GM12878 (cell line): ENCODE measurements around the gene IRAK3. TPM values are rescaled to one million over a fixed set of nuclear protein-coding genes. Genes with fewer than 3 reads are reported as not detected.

Experiments used
- ATAC-seq: fragments of 200-7000 bp; cut with Tn5 transposase; 3 replicates; pipeline ENCODE4 v1.9.1; 2020; ENCODE audit warnings: mild to moderate bottlenecking, moderate library complexity
- BruUV-seq: library from RNA; stranded (reverse); fragments of 400-500 nt; replicated peaks from 2 replicates; lab custom pipeline; 2021; lab: Mats Ljungman, UMichigan
- CTCF ChIA-PET: fragments of 300-600 bp; sonication (Branson Sonifier 250); formaldehyde crosslinking; extraction: SDS; loops from one replicate; lab custom pipeline; 2021; ENCODE audit warnings: inconsistent platforms; lab: Yijun Ruan, JAX
- POLR2A ChIA-PET: fragments of 350-600 bp; formaldehyde crosslinking; extraction: SDS; loops from one replicate; lab custom pipeline; 2021; ENCODE audit warnings: inconsistent platforms; lab: Charles Lee
- RAD21 ChIA-PET: fragments of 300-600 bp; sonication (Branson Sonifier 250); formaldehyde crosslinking; loops from one replicate; lab custom pipeline; 2023; ENCODE audit warnings: antibody characterized with exemption; ENCODE audit not compliant: unreplicated experiment; lab: Charles Lee
- SMC1A ChIA-PET: fragments of 300-600 bp; sonication (Branson Sonifier 250); formaldehyde crosslinking; loops from one replicate; lab custom pipeline; 2023; ENCODE audit not compliant: unreplicated experiment, uncharacterized antibody; lab: Charles Lee
- DNase-seq: peaks from one replicate; pipeline ENCODE4 v3.0.0-alpha.2; 2011; ENCODE audit warnings: low read depth, low spot score
- FAIRE-seq: peaks from 3 replicates; lab custom pipeline; 2011; peaks lifted over from hg19 to GRCh38; lab: Jason Lieb, UNC
- H2AFZ ChIP-seq: 2 replicates; pipeline ENCODE4 v1.6.0; 2011; ENCODE audit warnings: low read depth, low read length, control low read depth; ENCODE audit not compliant: control insufficient read depth
- H3K27ac ChIP-seq: 2 replicates; pipeline ENCODE4 v1.5.1; 2011; ENCODE audit warnings: control low read depth; ENCODE audit not compliant: control insufficient read depth, insufficient read depth
- H3K27me3 ChIP-seq, 2 experiments: replicated peaks in 1 of 2; 2 replicates each; pipeline versions ENCODE4 v1.6.0 to v1.6.1; 2011; ENCODE audit warnings: low read length in 1 of 2; ENCODE audit not compliant: control insufficient read depth in 2 of 2, insufficient read depth in 2 of 2
- H3K36me3 ChIP-seq, 2 experiments: 2 replicates each; pipeline ENCODE4 v1.5.1; 2011; ENCODE audit warnings: low read length in 1 of 2; ENCODE audit not compliant: control insufficient read depth in 2 of 2, insufficient read depth in 2 of 2
- H3K4me1 ChIP-seq: 2 replicates; pipeline ENCODE4 v1.6.1; 2011; ENCODE audit warnings: mild to moderate bottlenecking, low read length, moderate library complexity, mixed read lengths; ENCODE audit not compliant: control insufficient read depth, insufficient read depth
- H3K4me2 ChIP-seq: 2 replicates; pipeline ENCODE4 v1.6.0; 2011; ENCODE audit warnings: control low read depth; ENCODE audit not compliant: control insufficient read depth, insufficient read depth
- H3K4me3 ChIP-seq: fragments of 200-600 bp; sonication (generic); 2 replicates; pipeline ENCODE4 v1.5.1; 2016
- H3K79me2 ChIP-seq: 2 replicates; pipeline ENCODE4 v1.6.0; 2011; ENCODE audit warnings: low read length; ENCODE audit not compliant: control insufficient read depth, insufficient read depth
- H3K9ac ChIP-seq: 2 replicates; pipeline ENCODE4 v1.8.0; 2011; ENCODE audit warnings: low read length, control low read depth, mixed read lengths; ENCODE audit not compliant: control insufficient read depth, insufficient read depth
- H3K9me3 ChIP-seq: replicated peaks from 3 replicates; pipeline ENCODE4 v1.5.1; 2011; ENCODE audit warnings: mild to moderate bottlenecking, low read length; ENCODE audit not compliant: control insufficient read depth, insufficient read depth
- H4K20me1 ChIP-seq: 2 replicates; pipeline ENCODE4 v1.6.0; 2011; ENCODE audit not compliant: control insufficient read depth, insufficient read depth
- ATF7 ChIP-seq: fragments of 450-650 bp; IDR thresholded peaks from 2 replicates; pipeline ENCODE4 v1.6.1; 2016; ENCODE audit warnings: low read depth, mild to moderate bottlenecking
- CBFB ChIP-seq: IDR thresholded peaks from 2 replicates; pipeline ENCODE4 v1.6.1; 2016; ENCODE audit warnings: antibody characterized with exemption, low read depth
- CBX5 ChIP-seq: sonication (generic); IDR thresholded peaks from 2 replicates; pipeline ENCODE4 v1.6.1; 2016; ENCODE audit warnings: low read depth, moderate library complexity, mild to moderate bottlenecking, inconsistent platforms
- CHD2 ChIP-seq: IDR thresholded peaks from 2 replicates; pipeline ENCODE4 v1.6.1; 2011; ENCODE audit warnings: low read depth, low read length, improper control_type of control experiment, borderline replicate concordance
- DPF2 ChIP-seq: fragments of 450-650 bp; IDR thresholded peaks from 2 replicates; pipeline ENCODE4 v1.6.1; 2017; ENCODE audit warnings: mild to moderate bottlenecking
- EED ChIP-seq: sonication (generic); IDR thresholded peaks from 2 replicates; pipeline ENCODE4 v1.6.1; 2016; ENCODE audit warnings: antibody characterized with exemption, low read depth
- EP300 ChIP-seq, 2 experiments: fragments of 150-350 bp in 1 of 2; IDR thresholded peaks; 2 replicates each; pipeline ENCODE4 v1.6.1; 2011 to 2012; ENCODE audit warnings: low read depth in 2 of 2, low read length in 2 of 2, borderline replicate concordance in 1 of 2, improper control_type of control experiment in 1 of 2, inconsistent platforms in 1 of 2; ENCODE audit not compliant: control insufficient read depth in 1 of 2
- GABPA ChIP-seq: IDR thresholded peaks from 2 replicates; pipeline ENCODE4 v1.6.1; 2014; ENCODE audit warnings: antibody characterized with exemption, low read depth, mild to moderate bottlenecking, inconsistent platforms
- HDGF ChIP-seq: fragments of 450-650 bp; IDR thresholded peaks from 2 replicates; pipeline ENCODE4 v1.6.1; 2016; ENCODE audit warnings: antibody characterized with exemption
- IKZF1 ChIP-seq: fragments of 450-650 bp; conservative IDR thresholded peaks from 2 replicates; pipeline ENCODE4 v1.6.1; 2017; ENCODE audit warnings: antibody characterized with exemption, mild to moderate bottlenecking
- IKZF2 ChIP-seq, 2 experiments: fragments of 450-650 bp; IDR thresholded peaks; 2 replicates each; pipeline ENCODE4 v1.6.1; 2017; ENCODE audit warnings: mild to moderate bottlenecking in 2 of 2, moderate library complexity in 2 of 2
- JUND ChIP-seq: IDR thresholded peaks from 2 replicates; pipeline ENCODE4 v1.6.1; 2012; ENCODE audit warnings: low read depth, mild to moderate bottlenecking, low read length, improper control_type of control experiment, moderate library complexity
- MTA2 ChIP-seq: fragments of 450-650 bp; IDR thresholded peaks from 2 replicates; pipeline ENCODE4 v1.6.1; 2016; ENCODE audit warnings: low read depth, mild to moderate bottlenecking, moderate library complexity
- MTA3 ChIP-seq: IDR thresholded peaks from 2 replicates; pipeline ENCODE4 v1.6.1; 2012; ENCODE audit warnings: low read length, inconsistent platforms, borderline replicate concordance
- NFIC ChIP-seq: IDR thresholded peaks from 2 replicates; pipeline ENCODE4 v1.6.1; 2012; ENCODE audit warnings: low read depth, mild to moderate bottlenecking, inconsistent platforms, low read length, moderate library complexity
- SP1 ChIP-seq: IDR thresholded peaks from one replicate; pipeline ENCODE4 v1.6.1; 2011; ENCODE audit warnings: low read depth, low read length
- SPI1 ChIP-seq: IDR thresholded peaks from 2 replicates; pipeline ENCODE4 v1.6.1; 2011; ENCODE audit warnings: low read depth, mild to moderate bottlenecking, low read length, moderate library complexity, borderline replicate concordance; ENCODE audit not compliant: insufficient read depth
- SRF ChIP-seq, 2 experiments: IDR thresholded peaks; 2 replicates each; pipeline ENCODE4 v1.6.1; 2011; ENCODE audit warnings: low read depth in 2 of 2, low read length in 2 of 2, mild to moderate bottlenecking in 1 of 2, moderate library complexity in 1 of 2
- SUZ12 ChIP-seq: fragments of 200-600 bp; sonication (generic); IDR thresholded peaks from one replicate; pipeline ENCODE4 v1.6.1; 2018; ENCODE audit warnings: antibody characterized with exemption, mild to moderate bottlenecking; ENCODE audit not compliant: unreplicated experiment
- TAF1 ChIP-seq: IDR thresholded peaks from 2 replicates; pipeline ENCODE4 v1.6.1; 2011; ENCODE audit warnings: mild to moderate bottlenecking, low read depth, low read length, borderline replicate concordance
- WGBS: methylation state at CpG from one replicate; pipeline ENCODE4 v1.1.6; 2016; ENCODE audit warnings: low lambda C conversion rate; ENCODE audit not compliant: insufficient replicate concordance, insufficient coverage; ENCODE audit errors: missing lambda C conversion rate; 5-methylcytosine and 5-hydroxymethylcytosine counted together
- in situ Hi-C: fragments of 300-500 bp; cut with MboI; formaldehyde crosslinking; loops from 9 replicates; pipeline ENCODE4 v1.14.3; 2018; ENCODE audit warnings: mixed read lengths
- intact Hi-C: fragments of 100-400 bp; cut with micrococcal nuclease; formaldehyde crosslinking; loops from one replicate; pipeline ENCODE4 v1.14.2; 2022; ENCODE audit not compliant: unreplicated experiment
- polyA plus RNA-seq, 11 experiments: library from polyadenylated mRNA; depleted of rRNA in 4 of 11; unstranded in 6 of 11; stranded (reverse) in 5 of 11; fragments of >200 nt; fragmentation: Nextera tagmentation in 4 of 11; fragmentation: Illumina TruSeq in 1 of 11; extraction: Ambion mirVana in 4 of 11; extraction: Trizol in 1 of 11; gene quantifications; 1 replicate in 1 of 11; 2 replicates in 10 of 11; pipeline versions ENCODE4 v1.2.1 to v1.2.3, GENCODE V29; 2011 to 2016; ENCODE audit warnings: inconsistent platforms in 2 of 11, missing spikeins in 2 of 11, low read depth in 1 of 11
- total RNA-seq, 4 experiments: library from RNA; depleted of rRNA in 3 of 4; stranded (reverse); fragments of >200 nt in 3 of 4; fragmentation: Illumina TruSeq in 1 of 4; extraction: Trizol in 1 of 4; gene quantifications; 2 replicates each; pipeline versions ENCODE4 v1.2.1 to v1.2.3, GENCODE V29; 2013 to 2021
- TF ChIP-seq, protein P1 (sequence below): fragments of 450-650 bp; IDR thresholded peaks from 2 replicates; pipeline ENCODE4 v1.6.1; 2017; ENCODE audit warnings: mild to moderate bottlenecking, low read depth, inconsistent platforms; ENCODE audit not compliant: poor library complexity, severe bottlenecking
- TF ChIP-seq, protein P2 (sequence below): fragments of 450-650 bp; IDR thresholded peaks from 2 replicates; pipeline ENCODE4 v1.6.1; 2016; ENCODE audit warnings: mild to moderate bottlenecking

Gene IRAK3
- total and polyA plus RNA-seq, 10 of the 15 experiments (the other 5 are each of a cell fraction or from before 2014, with no cell fraction given) = 1.4 to 14.1 (median 5.4) TPM

DNA sequence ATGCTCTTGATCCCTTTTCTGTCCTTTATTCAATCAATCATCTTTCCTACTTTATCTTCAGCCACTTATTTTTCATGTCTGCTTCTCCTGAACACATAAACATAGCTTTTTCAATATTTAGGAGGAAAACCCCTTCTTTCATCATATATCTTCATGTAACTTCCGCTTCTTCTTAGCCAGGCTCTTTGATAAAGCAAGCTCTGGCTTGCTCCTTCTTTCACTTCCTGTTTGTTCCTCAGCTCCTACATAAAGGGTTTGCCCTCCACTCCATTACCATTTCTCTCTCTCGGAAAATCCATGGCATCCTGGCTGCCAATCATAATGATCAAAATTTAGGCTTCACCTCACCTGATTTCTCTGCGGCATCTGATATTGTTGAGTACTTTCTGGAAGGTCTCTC, 79.5 kb downstream of the IRAK3 start:
- 50% methylated on average over 3 of the region's 3 CpGs for WGBS
- ChIA-PET CTCF (interaction anchor here (1.2 to 4.2 kb wide), 8 partner anchors 11 to 440 kb away, joined by 3 to 26 read pairs (median 7); partner anchors contain the start of gene HELB), POLR2A (interaction anchor here (0.6 to 1.2 kb wide), 2 partner anchors 31 to 948 kb away, joined by 3 read pairs; no protein-coding TSS in a partner anchor), RAD21 (interaction anchor here (0.9 to 2.5 kb wide), 4 partner anchors 22 to 424 kb away, joined by 3 to 10 read pairs (median 6); partner anchors contain the start of gene TMBIM4), SMC1A (interaction anchor here (0.6 to 2.7 kb wide), 5 partner anchors 8 to 140 kb away, joined by 3 to 13 read pairs (median 5); partner anchors contain the start of gene TMBIM4)
- Histone ChIP-seq H3K4me3 (no peak overlapping the region), H3K36me3 (no peaks in the 10 kb centered on the region), H3K9ac (no peak overlapping the region), H3K9me3 (no peaks in the 10 kb centered on the region), H3K79me2 (no peaks in the 10 kb centered on the region), H4K20me1 (no peaks in the 10 kb centered on the region), H3K27ac (peak overlapping the region; percentile 20; the same call in 1 of the 2 replicates), H3K27me3 (no peaks in the 10 kb centered on the region), H3K4me2 (0 out of 2 replicates have a peak overlapping the region, but pooled peaks have one; percentile 12), H3K4me1 (peaks cover 12% of the 10 kb centered on the region), H2AFZ (peak overlapping the region; percentile 1)
- no TSS peak for BruUV-seq
- DNase-seq (peak; percentile 7), FAIRE-seq (no peak), ATAC-seq (peak; percentile 80)
- in situ Hi-C loops (loop anchor here (5.0 kb wide), 1 partner anchor 139 kb away; no protein-coding TSS in a partner anchor), intact Hi-C loops (loop anchor here (5.0 to 10.0 kb wide), 2 partner anchors 424 to 596 kb away; no protein-coding TSS in a partner anchor)
- TF ChIP-seq SP1 (no peak), CBX5 (no peak), NFIC (peak; percentile 42; the same call in 1 of the 2 replicates), IKZF1 (peak; percentile 67; the same call in 1 of the 2 replicates), SRF (IDR thresholded peaks at IDR 0.05; ENCODE audit: low read depth in 2 of 2, low read length in 2 of 2) (no peak), SUZ12 (no peak), EED (peak; percentile 64), CHD2 (no peak), DPF2 (0 out of 2 replicates have a peak, but pooled peaks have one; percentile 35), JUND (no peak), HDGF (0 out of 2 replicates have a peak, but pooled peaks have one; percentile 9), CBFB (no peak), MTA3 (0 out of 2 replicates have a peak, but pooled peaks have one; percentile 9), GABPA (0 out of 2 replicates have a peak, but pooled peaks have one; percentile 12), EP300 (IDR thresholded peaks at IDR 0.05; ENCODE audit: borderline replicate concordance in 1 of 2, control insufficient read depth in 1 of 2, low read depth in 2 of 2, low read length in 2 of 2) (peak in 1 of 2 experiments; percentile 42; a peak in 1 of 4 replicates), ATF7 (0 out of 2 replicates have a peak, but pooled peaks have one; percentile 22), MTA2 (peak; percentile 21; the same call in 1 of the 2 replicates), TAF1 (no peak), IKZF2 (IDR thresholded peaks at IDR 0.05) (peak; percentile 75 to 85), SPI1 (peak; percentile 89)
- TF ChIP-seq, protein P1, sequence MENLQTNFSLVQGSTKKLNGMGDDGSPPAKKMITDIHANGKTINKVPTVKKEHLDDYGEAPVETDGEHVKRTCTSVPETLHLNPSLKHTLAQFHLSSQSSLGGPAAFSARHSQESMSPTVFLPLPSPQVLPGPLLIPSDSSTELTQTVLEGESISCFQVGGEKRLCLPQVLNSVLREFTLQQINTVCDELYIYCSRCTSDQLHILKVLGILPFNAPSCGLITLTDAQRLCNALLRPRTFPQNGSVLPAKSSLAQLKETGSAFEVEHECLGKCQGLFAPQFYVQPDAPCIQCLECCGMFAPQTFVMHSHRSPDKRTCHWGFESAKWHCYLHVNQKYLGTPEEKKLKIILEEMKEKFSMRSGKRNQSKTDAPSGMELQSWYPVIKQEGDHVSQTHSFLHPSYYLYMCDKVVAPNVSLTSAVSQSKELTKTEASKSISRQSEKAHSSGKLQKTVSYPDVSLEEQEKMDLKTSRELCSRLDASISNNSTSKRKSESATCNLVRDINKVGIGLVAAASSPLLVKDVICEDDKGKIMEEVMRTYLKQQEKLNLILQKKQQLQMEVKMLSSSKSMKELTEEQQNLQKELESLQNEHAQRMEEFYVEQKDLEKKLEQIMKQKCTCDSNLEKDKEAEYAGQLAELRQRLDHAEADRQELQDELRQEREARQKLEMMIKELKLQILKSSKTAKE = peak; percentile 34
- TF ChIP-seq, protein P2, sequence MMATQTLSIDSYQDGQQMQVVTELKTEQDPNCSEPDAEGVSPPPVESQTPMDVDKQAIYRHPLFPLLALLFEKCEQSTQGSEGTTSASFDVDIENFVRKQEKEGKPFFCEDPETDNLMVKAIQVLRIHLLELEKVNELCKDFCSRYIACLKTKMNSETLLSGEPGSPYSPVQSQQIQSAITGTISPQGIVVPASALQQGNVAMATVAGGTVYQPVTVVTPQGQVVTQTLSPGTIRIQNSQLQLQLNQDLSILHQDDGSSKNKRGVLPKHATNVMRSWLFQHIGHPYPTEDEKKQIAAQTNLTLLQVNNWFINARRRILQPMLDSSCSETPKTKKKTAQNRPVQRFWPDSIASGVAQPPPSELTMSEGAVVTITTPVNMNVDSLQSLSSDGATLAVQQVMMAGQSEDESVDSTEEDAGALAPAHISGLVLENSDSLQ = peak; percentile 59
